ENCODE results near the gene IL2RA. TPM values are rescaled to one million over a fixed set of nuclear protein-coding genes. Genes with fewer than 3 reads are reported as not detected.

The IL2RA gene
- total and polyA plus RNA-seq, 2 experiments from 2014 or later, result not detected

- no peak overlapping the region for H2AFZ ChIP-seq
- H3K4me3 Mint-ChIP-seq, result no peak overlapping the region
- no peaks in the 10 kb centered on the region for H3K79me2 ChIP-seq (replicated peaks; ENCODE audit: insufficient read depth)
- H3K4me1 Mint-ChIP-seq, result no peaks in the 10 kb centered on the region
- no peaks in the 10 kb centered on the region for H3K36me3 Mint-ChIP-seq (ENCODE audit: low read depth)
- TF ChIP-seq JUNB (IDR thresholded peaks at IDR 0.05; ENCODE audit: unreplicated experiment) (no peak), CREB1 (CRISPR knock-in tag; IDR thresholded peaks at IDR 0.05; ENCODE audit: low read depth) (no peak), ZNF114 (CRISPR knock-in tag; IDR thresholded peaks at IDR 0.05) (no peak), CTCF (conservative IDR thresholded peaks at IDR 0.05; ENCODE audit: low read depth in 2 of 2) (no peak), STAT1 (IDR thresholded peaks at IDR 0.05; ENCODE audit: unreplicated experiment) (no peak), ETS1 (IDR thresholded peaks at IDR 0.05) (no peak), EZH2 (IDR thresholded peaks at IDR 0.05; ENCODE audit: low read depth, unreplicated experiment) (no peak), NANOG (IDR thresholded peaks at IDR 0.05; ENCODE audit: borderline replicate concordance) (no peak), REST (IDR thresholded peaks at IDR 0.05; ENCODE audit: unreplicated experiment) (no peak), POLR2AphosphoS5 (IDR thresholded peaks at IDR 0.05; ENCODE audit: low read depth) (no peak)
- no peaks in the 10 kb centered on the region for H3K9me2 ChIP-seq (ENCODE audit: insufficient read depth)
- no peaks in the 10 kb centered on the region for H3K9me3 Mint-ChIP-seq
- no peaks in the 10 kb centered on the region for H4K20me1 ChIP-seq (replicated peaks; ENCODE audit: insufficient read depth)
- DNase-seq (ENCODE audit: low spot score) (no peak), ATAC-seq (no peak)
- no peak overlapping the region for H3K27ac ChIP-seq (ENCODE audit: low read depth)
- H3K4me2 ChIP-seq, result no peak overlapping the region
- H3F3A ChIP-seq (replicated peaks; ENCODE audit: low read depth), result no peaks in the 10 kb centered on the region
- H3K27me3 ChIP-seq (ENCODE audit: insufficient read depth), result no peaks in the 10 kb centered on the region
- no peak overlapping the region for H3K27ac Mint-ChIP-seq
- no peaks in the 10 kb centered on the region for H3K4me1 ChIP-seq (ENCODE audit: insufficient read depth)
- H3K27me3 Mint-ChIP-seq (ENCODE audit: insufficient read depth, low read depth, poor library complexity), result peaks cover 6% of the 10 kb centered on the region
- H3K36me3 ChIP-seq (ENCODE audit: insufficient read depth), result no peaks in the 10 kb centered on the region
- no peak overlapping the region for H3K4me3 ChIP-seq
Measured at GRCh38 chr10:6020826-6021225, 41.3 kb downstream of the IL2RA start.

GRCh38 chr10:6019796-6020195 is 42.4 kb downstream of the IL2RA start:
- H2AFZ ChIP-seq, result no peak overlapping the region
- no peaks in the 10 kb centered on the region for H3K36me3 Mint-ChIP-seq (ENCODE audit: low read depth)
- no peaks in the 10 kb centered on the region for H3K79me2 ChIP-seq (replicated peaks; ENCODE audit: insufficient read depth)
- no peaks in the 10 kb centered on the region for H3K9me3 Mint-ChIP-seq
- no peaks in the 10 kb centered on the region for H3K4me1 ChIP-seq (ENCODE audit: insufficient read depth)
- ATAC-seq, result no peak
- H3K4me3 Mint-ChIP-seq, result no peak overlapping the region
- no peak for DNase-seq (ENCODE audit: low spot score)
- H3K4me2 ChIP-seq, result no peak overlapping the region
- H3K27me3 Mint-ChIP-seq (ENCODE audit: insufficient read depth, low read depth, poor library complexity), result peaks cover 6% of the 10 kb centered on the region
- H4K20me1 ChIP-seq (replicated peaks; ENCODE audit: insufficient read depth), result no peaks in the 10 kb centered on the region
- H3K27me3 ChIP-seq (ENCODE audit: insufficient read depth), result no peaks in the 10 kb centered on the region
- no peaks in the 10 kb centered on the region for H3K36me3 ChIP-seq (ENCODE audit: insufficient read depth)
- no peak overlapping the region for H3K27ac ChIP-seq (ENCODE audit: low read depth)
- H3K4me3 ChIP-seq, result no peak overlapping the region
- H3K9me2 ChIP-seq (ENCODE audit: insufficient read depth), result no peaks in the 10 kb centered on the region
- no peaks in the 10 kb centered on the region for H3F3A ChIP-seq (replicated peaks; ENCODE audit: low read depth)
- H3K27ac Mint-ChIP-seq, result no peak overlapping the region
- H3K4me1 Mint-ChIP-seq, result no peaks in the 10 kb centered on the region
- TF ChIP-seq EZH2phosphoT487 (IDR thresholded peaks at IDR 0.05; ENCODE audit: unreplicated experiment) (no peak), STAT1 (IDR thresholded peaks at IDR 0.05; ENCODE audit: unreplicated experiment) (no peak), CTCF (conservative IDR thresholded peaks at IDR 0.05; ENCODE audit: low read depth in 2 of 2) (no peak), REST (IDR thresholded peaks at IDR 0.05; ENCODE audit: unreplicated experiment) (no peak), POLR2AphosphoS5 (IDR thresholded peaks at IDR 0.05; ENCODE audit: low read depth) (no peak), NANOG (IDR thresholded peaks at IDR 0.05; ENCODE audit: borderline replicate concordance) (no peak), CREB1 (CRISPR knock-in tag; IDR thresholded peaks at IDR 0.05; ENCODE audit: low read depth) (no peak), ZNF114 (CRISPR knock-in tag; IDR thresholded peaks at IDR 0.05) (no peak), EZH2 (IDR thresholded peaks at IDR 0.05; ENCODE audit: low read depth, unreplicated experiment) (no peak)

Data from GM23338 (cell line).